ENCODE data around the gene ZBTB45. TPM values are rescaled to one million over a fixed set of nuclear protein-coding genes. Genes with fewer than 3 reads are reported as not detected.

The ZBTB45 gene
- total and polyA plus RNA-seq, 9 of the 15 experiments (the other 6 are each of a cell fraction or from before 2014, with no cell fraction given): 0.08 to 16.1 (median 1.8) TPM

- TF ChIP-seq ARNT (IDR thresholded peaks at IDR 0.05): 0 out of 4 replicates have a peak, but pooled peaks of 1 of the 2 experiments have one; percentile 21
- peak; percentile 83 for TF ChIP-seq POLR2A (conservative IDR thresholded peaks at IDR 0.05)
- TF ChIP-seq, protein P1, sequence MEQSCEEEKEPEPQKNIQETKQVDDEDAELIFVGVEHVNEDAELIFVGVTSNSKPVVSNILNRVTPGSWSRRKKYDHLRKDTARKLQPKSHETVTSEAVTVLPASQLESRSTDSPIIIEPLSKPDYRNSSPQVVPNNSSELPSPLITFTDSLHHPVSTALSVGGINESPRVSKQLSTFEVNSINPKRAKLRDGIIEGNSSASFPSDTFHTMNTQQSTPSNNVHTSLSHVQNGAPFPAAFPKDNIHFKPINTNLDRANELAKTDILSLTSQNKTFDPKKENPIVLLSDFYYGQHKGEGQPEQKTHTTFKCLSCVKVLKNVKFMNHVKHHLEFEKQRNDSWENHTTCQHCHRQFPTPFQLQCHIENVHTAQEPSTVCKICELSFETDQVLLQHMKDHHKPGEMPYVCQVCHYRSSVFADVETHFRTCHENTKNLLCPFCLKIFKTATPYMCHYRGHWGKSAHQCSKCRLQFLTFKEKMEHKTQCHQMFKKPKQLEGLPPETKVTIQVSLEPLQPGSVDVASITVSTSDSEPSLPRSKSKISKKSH (CRISPR knock-in tag; IDR thresholded peaks at IDR 0.05): no peak
- TF ChIP-seq ZNF197 (CRISPR knock-in tag; IDR thresholded peaks at IDR 0.05; ENCODE audit: low read depth): no peak
- no peak for TF ChIP-seq NFE2L1 (tag; IDR thresholded peaks at IDR 0.05; ENCODE audit: borderline replicate concordance, low read depth)
- no peak for TF ChIP-seq ZNF217 (CRISPR knock-in tag; IDR thresholded peaks at IDR 0.05)
- TF ChIP-seq RBBP5 (IDR thresholded peaks at IDR 0.05; ENCODE audit: borderline replicate concordance, insufficient read depth, low read length, poor library complexity, severe bottlenecking): peak; percentile 72
- TF ChIP-seq NCOA2 (IDR thresholded peaks at IDR 0.05; ENCODE audit: partially characterized antibody in 2 of 2): no peak
- TF ChIP-seq ZNF561 (CRISPR knock-in tag; conservative IDR thresholded peaks at IDR 0.05): no peak
- no peak for TF ChIP-seq USF1 (CRISPR knock-in tag; IDR thresholded peaks at IDR 0.05)
- TF ChIP-seq ZNF232 (CRISPR knock-in tag; IDR thresholded peaks at IDR 0.05): no peak
- no peak for TF ChIP-seq E2F5 (CRISPR knock-in tag; IDR thresholded peaks at IDR 0.05)
- TF ChIP-seq MBD2 (IDR thresholded peaks at IDR 0.05; ENCODE audit: borderline replicate concordance, low read depth): peak; percentile 89
- no peak for TF ChIP-seq BCL6 (CRISPR knock-in tag; IDR thresholded peaks at IDR 0.05)
- peak; percentile 95 for TF ChIP-seq SP1 (CRISPR knock-in tag; IDR thresholded peaks at IDR 0.05)
- TF ChIP-seq ZNF785 (CRISPR knock-in tag; IDR thresholded peaks at IDR 0.05): no peak
- no peak for TF ChIP-seq KAT2B (IDR thresholded peaks at IDR 0.05; ENCODE audit: low read depth, low read length)
- TF ChIP-seq CBX8 (IDR thresholded peaks at IDR 0.05; ENCODE audit: borderline replicate concordance, extremely low read depth, low read depth, low read length, poor library complexity, severe bottlenecking): no peak
- TF ChIP-seq NFE2 (IDR thresholded peaks at IDR 0.05; ENCODE audit: low read depth): peak; percentile 15; the same call in 1 of the 2 replicates
- peak; percentile 55; the same call in 1 of the 2 replicates for TF ChIP-seq BHLHE40 (IDR thresholded peaks at IDR 0.05; ENCODE audit: low read length)
- TF ChIP-seq PHB (CRISPR knock-in tag; IDR thresholded peaks at IDR 0.05): no peak
- TF ChIP-seq HDAC2 (IDR thresholded peaks at IDR 0.05): peak; percentile 15; the same call in 1 of the 2 replicates
- no peak for TF ChIP-seq ZNF766 (CRISPR knock-in tag; conservative IDR thresholded peaks at IDR 0.05)
- TF ChIP-seq, protein P2, sequence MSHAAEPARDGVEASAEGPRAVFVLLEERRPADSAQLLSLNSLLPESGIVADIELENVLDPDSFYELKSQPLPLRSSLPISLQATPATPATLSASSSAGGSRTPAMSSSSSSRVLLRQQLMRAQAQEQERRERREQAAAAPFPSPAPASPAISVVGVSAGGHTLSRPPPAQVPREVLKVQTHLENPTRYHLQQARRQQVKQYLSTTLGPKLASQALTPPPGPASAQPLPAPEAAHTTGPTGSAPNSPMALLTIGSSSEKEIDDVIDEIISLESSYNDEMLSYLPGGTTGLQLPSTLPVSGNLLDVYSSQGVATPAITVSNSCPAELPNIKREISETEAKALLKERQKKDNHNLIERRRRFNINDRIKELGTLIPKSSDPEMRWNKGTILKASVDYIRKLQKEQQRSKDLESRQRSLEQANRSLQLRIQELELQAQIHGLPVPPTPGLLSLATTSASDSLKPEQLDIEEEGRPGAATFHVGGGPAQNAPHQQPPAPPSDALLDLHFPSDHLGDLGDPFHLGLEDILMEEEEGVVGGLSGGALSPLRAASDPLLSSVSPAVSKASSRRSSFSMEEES (CRISPR knock-in tag; IDR thresholded peaks at IDR 0.05): no peak
Observed at GRCh38 chr19:58499021-58499927, 20.3 kb downstream of the ZBTB45 start (continued).

Measured in K562 (cell line).